Measurements from ENCODE around the gene ENTR1.
A peak's percentile ranks its signal among the peaks of the same experiment; 100 is the strongest.

ENTR1 gene

GRCh38 chr9:136378170-136379002 is 32.0 kb downstream of the ENTR1 start:
- Histone ChIP-seq H3K36me3 (peaks cover 74% of the 10 kb centered on the region), H3K27me3 (no peaks in the 10 kb centered on the region), H3K9me3 (no peaks in the 10 kb centered on the region), H3K4me2 (no peak overlapping the region), H3K4me1 (peaks cover 40% of the 10 kb centered on the region), H3K9ac (no peak overlapping the region), H4K20me1 (peaks cover 33% of the 10 kb centered on the region), H3K27ac (peak overlapping the region; percentile 70; the same call in 1 of the 2 replicates), H3K4me3 (no peak overlapping the region)
- no peak for TF ChIP-seq Cebpa-rat (IDR thresholded peaks at IDR 0.05)

- Histone ChIP-seq H4K20me1 (peaks cover 26% of the 10 kb centered on the region), H3K9ac (peak overlapping the region; percentile 51), H3K4me1 (peaks cover 48% of the 10 kb centered on the region), H3K36me3 (peaks cover 66% of the 10 kb centered on the region), H3K9me3 (no peaks in the 10 kb centered on the region), H3K4me3 (no peak overlapping the region), H3K4me2 (peak overlapping the region; percentile 85), H3K27me3 (no peaks in the 10 kb centered on the region), H3K27ac (peak overlapping the region; percentile 70)
- TF ChIP-seq Cebpa-rat (IDR thresholded peaks at IDR 0.05) = no peak
These were observed 32.9 kb downstream of the ENTR1 start for GRCh38 chr9:136377341-136378169.

DNA sequence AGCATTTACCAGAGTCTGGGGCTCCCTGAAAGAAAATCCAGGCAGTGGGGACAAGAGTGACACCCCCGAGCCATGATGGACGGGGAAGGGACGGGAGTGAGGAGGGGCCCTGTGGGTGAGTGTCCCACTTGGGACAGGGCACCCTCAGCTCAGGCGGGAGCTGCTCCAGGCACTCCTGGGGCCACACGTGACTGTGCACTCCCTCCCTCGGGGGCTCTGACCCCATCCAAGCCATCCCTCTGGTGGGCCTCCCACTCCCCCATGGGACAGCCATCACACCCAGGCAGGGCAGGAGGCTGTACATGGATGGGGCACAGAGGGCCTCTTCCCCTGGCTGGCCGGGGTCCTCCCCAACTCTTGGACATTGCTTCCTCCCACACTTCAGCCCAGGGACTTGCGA is 34.0 kb downstream of the ENTR1 start:
- peak overlapping the region; percentile 51 for H3K9ac ChIP-seq
- no peak overlapping the region for H3K4me3 ChIP-seq
- peaks cover 55% of the 10 kb centered on the region for H3K36me3 ChIP-seq
- TF ChIP-seq Cebpa-rat (IDR thresholded peaks at IDR 0.05) = no peak
- peaks cover 59% of the 10 kb centered on the region for H3K4me1 ChIP-seq
- peaks cover 17% of the 10 kb centered on the region; the same call in 1 of the 2 replicates for H4K20me1 ChIP-seq
- peak overlapping the region; percentile 70 for H3K27ac ChIP-seq
- no peaks in the 10 kb centered on the region for H3K9me3 ChIP-seq
- H3K4me2 ChIP-seq = peak overlapping the region; percentile 85
- no peaks in the 10 kb centered on the region for H3K27me3 ChIP-seq

DNA sequence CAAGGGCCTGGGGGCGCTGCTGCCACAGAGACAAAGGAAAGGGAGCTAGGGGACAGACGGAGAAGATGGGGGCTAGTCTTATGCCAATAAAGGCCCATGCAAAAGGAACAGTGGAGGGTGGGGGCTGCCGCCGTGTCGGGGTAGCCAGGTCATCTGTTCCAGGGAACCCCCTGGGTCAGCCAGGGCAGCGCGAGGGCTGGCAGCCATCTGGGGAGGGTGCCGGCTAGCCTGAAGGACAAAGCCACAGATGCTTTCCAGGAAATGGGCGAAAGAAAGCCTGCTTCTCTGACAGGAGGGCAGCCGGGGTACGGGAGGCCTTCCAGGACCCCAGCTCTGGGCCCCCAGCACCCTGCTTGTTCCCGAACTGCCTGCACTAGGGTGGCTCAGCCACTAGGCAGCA is 35.3 kb downstream of the ENTR1 start:
- peaks cover 73% of the 10 kb centered on the region for H3K4me1 ChIP-seq
- peaks cover 17% of the 10 kb centered on the region; the same call in 1 of the 2 replicates for H4K20me1 ChIP-seq
- no peak overlapping the region for H3K4me3 ChIP-seq
- H3K36me3 ChIP-seq = peaks cover 52% of the 10 kb centered on the region
- peak overlapping the region; percentile 94; the same call in 1 of the 2 replicates for H3K27ac ChIP-seq
- no peak overlapping the region for H3K9ac ChIP-seq
- no peak overlapping the region for H3K4me2 ChIP-seq
- no peak for TF ChIP-seq Cebpa-rat (IDR thresholded peaks at IDR 0.05)
- H3K27me3 ChIP-seq = no peaks in the 10 kb centered on the region
- no peaks in the 10 kb centered on the region for H3K9me3 ChIP-seq

GRCh38 chr9:136374183-136374575 is 36.2 kb downstream of the ENTR1 start:
- no peaks in the 10 kb centered on the region for H3K27me3 ChIP-seq
- TF ChIP-seq Cebpa-rat (IDR thresholded peaks at IDR 0.05) = no peak
- peaks cover 17% of the 10 kb centered on the region; the same call in 1 of the 2 replicates for H4K20me1 ChIP-seq
- H3K27ac ChIP-seq = peak overlapping the region; percentile 94
- peak overlapping the region; percentile 82 for H3K9ac ChIP-seq
- H3K9me3 ChIP-seq = no peaks in the 10 kb centered on the region
- H3K4me2 ChIP-seq = peak overlapping the region; percentile 97
- peaks cover 52% of the 10 kb centered on the region for H3K36me3 ChIP-seq
- H3K4me1 ChIP-seq = peaks cover 76% of the 10 kb centered on the region
- H3K4me3 ChIP-seq = no peak overlapping the region

GRCh38 chr9:136373300-136374182 is 36.9 kb downstream of the ENTR1 start, which contains the start of gene CARD9:
Gene CARD9 (minus strand): TSS chr9:136373669. CDS start chr9:136372078, 1,591 bp downstream.
- Histone ChIP-seq H3K4me3 (peak within 1 kb of the TSS; percentile 61), H4K20me1 (peaks cover 17% of the 10 kb centered on the region; the same call in 1 of the 2 replicates), H3K27ac (peak within 1 kb of the TSS; percentile 94), H3K27me3 (no peaks in the 10 kb centered on the region), H3K9me3 (no peaks in the 10 kb centered on the region), H3K36me3 (peaks cover 46% of the 10 kb centered on the region), H3K4me1 (peaks cover 82% of the 10 kb centered on the region), H3K9ac (peak within 1 kb of the TSS; percentile 82), H3K4me2 (peak within 1 kb of the TSS; percentile 97)
- no peak for TF ChIP-seq Cebpa-rat (IDR thresholded peaks at IDR 0.05)

DNA sequence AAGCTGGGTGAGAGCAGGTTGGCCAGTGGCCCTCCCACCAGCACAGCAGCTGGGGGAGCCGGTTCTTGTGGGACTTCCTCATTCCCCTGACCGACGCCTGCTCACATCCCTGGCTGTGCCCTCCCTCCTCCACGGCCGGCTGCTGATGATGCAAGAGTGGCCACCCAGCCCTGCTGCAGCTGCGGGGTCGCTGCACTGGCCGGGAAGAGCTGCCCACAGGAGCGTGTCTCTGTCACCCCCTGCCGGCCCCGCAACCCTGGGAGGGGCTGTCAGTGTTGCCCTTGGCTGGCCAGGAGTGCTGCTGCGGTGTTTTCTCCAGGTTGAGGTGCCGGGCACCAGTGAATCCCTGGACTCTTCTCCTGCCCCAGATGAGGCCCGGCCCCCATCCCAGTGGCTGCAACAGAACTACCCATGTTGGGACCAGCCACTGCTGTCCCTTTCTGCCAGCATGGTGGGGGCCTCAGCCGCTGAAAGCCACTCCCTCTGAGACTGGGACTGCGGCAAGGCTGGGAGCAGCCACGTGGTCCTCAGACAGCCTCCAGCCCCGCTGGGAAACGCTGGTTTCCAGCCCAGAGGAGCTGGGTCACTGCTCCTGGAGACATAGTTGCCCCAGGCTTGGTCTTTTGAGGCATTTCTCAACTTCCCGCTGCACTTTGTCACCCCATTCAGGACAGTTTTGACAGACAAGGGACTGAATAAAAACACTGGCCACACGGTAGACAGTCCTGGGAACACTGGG is 37.7 kb downstream of the ENTR1 start:
- Histone ChIP-seq H3K4me3 (peak overlapping the region; percentile 61), H3K4me2 (peak overlapping the region; percentile 97), H3K9ac (peak overlapping the region; percentile 82)

DNA sequence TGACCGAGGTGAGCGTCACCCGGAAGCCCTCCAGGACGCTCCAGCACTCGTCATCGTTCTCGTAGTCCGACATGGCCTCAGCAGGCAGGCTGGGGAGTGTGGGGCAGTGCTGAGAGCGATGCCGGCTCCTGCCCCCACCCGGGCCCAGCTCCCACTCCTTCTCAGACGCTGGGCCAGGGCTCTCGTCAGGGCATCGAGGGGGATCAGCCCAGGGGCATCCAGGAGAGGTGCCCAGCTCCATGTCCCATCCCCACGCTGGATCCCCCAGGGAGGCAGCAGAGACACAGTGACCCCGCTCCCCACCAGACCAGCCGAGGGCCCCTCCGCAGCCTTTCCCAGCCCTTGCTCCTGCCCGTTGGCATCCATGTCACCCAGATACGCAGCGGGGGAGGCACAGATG is 38.4 kb downstream of the ENTR1 start:
- H3K4me3 ChIP-seq = peak overlapping the region; percentile 61
- peaks cover 5% of the 10 kb centered on the region; the same call in 1 of the 2 replicates for H4K20me1 ChIP-seq
- H3K9me3 ChIP-seq = no peaks in the 10 kb centered on the region
- peak overlapping the region; percentile 82 for H3K9ac ChIP-seq
- peak overlapping the region; percentile 97 for H3K4me2 ChIP-seq
- H3K4me1 ChIP-seq = peaks cover 87% of the 10 kb centered on the region
- no peak for TF ChIP-seq Cebpa-rat (IDR thresholded peaks at IDR 0.05)
- H3K36me3 ChIP-seq = peaks cover 31% of the 10 kb centered on the region
- no peaks in the 10 kb centered on the region for H3K27me3 ChIP-seq
- peak overlapping the region; percentile 94 for H3K27ac ChIP-seq

More for the DNA sequence above, 37.7 kb downstream of the ENTR1 start:
- peak; percentile 96 for TF ChIP-seq Cebpa-rat (IDR thresholded peaks at IDR 0.05)
- no peaks in the 10 kb centered on the region for H3K27me3 ChIP-seq
- H3K4me1 ChIP-seq = peaks cover 87% of the 10 kb centered on the region
- H3K9me3 ChIP-seq = no peaks in the 10 kb centered on the region
- peaks cover 38% of the 10 kb centered on the region for H3K36me3 ChIP-seq
- H3K27ac ChIP-seq = peak overlapping the region; percentile 94
- H4K20me1 ChIP-seq = peaks cover 13% of the 10 kb centered on the region; the same call in 1 of the 2 replicates
